Pancreas (tissue), 10 donors: ENCODE data around the gene CEP20. TPM values are rescaled to one million over a fixed set of nuclear protein-coding genes. Genes with fewer than 3 reads are reported as not detected.

ENCODE experiments used
- ATAC-seq, 4 donors: fragments of 200-7000 bp; cut with Tn5 transposase; one replicate each; pipeline versions ENCODE4 v1.8.0 to v1.9.1; 2020; ENCODE audit warnings: mild to moderate bottlenecking in 4 of 4, moderate library complexity in 4 of 4
- DNase-seq, 6 donors: peaks; one replicate each; pipeline ENCODE4 v3.0.0-alpha.2; 2020
- FAIRE-seq: peaks from 2 replicates; lab custom pipeline; 2012; peaks lifted over from hg19 to GRCh38; lab: Jason Lieb, UNC
- H3K27ac ChIP-seq, 4 donors: fragments of 200-600 bp; sonication (generic); 1 replicate in 3 of 4; 2 replicates in 1 of 4; pipeline versions ENCODE4 v1.5.0 to v1.8.0; 2020
- H3K27me3 ChIP-seq, 4 donors: fragments of 200-600 bp; one replicate each; pipeline ENCODE4 v1.8.0; 2021
- H3K36me3 ChIP-seq, 3 donors: fragments of 200-600 bp; sonication (generic) in 1 of 3; one replicate each; pipeline versions ENCODE4 v1.5.0 to v1.8.0; 2020 to 2021
- H3K4me1 ChIP-seq, 3 donors: fragments of 200-600 bp; one replicate each; pipeline ENCODE4 v1.8.0; 2021
- H3K4me3 ChIP-seq, 4 donors: fragments of 200-600 bp; sonication (generic) in 2 of 4; one replicate each; pipeline versions ENCODE4 v1.5.0 to v1.8.0; 2020 to 2021
- H3K9me3 ChIP-seq, 4 donors: fragments of 200-600 bp; one replicate each; pipeline ENCODE4 v1.8.0; 2021
- CTCF ChIP-seq, 4 donors: fragments of 200-600 bp; sonication (generic) in 3 of 4; IDR thresholded peaks; one replicate each; pipeline versions ENCODE4 v1.5.0 to v1.8.0; 2021; ENCODE audit warnings: antibody characterized with exemption in 4 of 4
- WGBS, 2 donors: extraction: QIAGEN DNeasy Blood & Tissue Kit; methylation state at CpG; one replicate each; pipeline ENCODE4 v1.1.7; 2013; 5-methylcytosine and 5-hydroxymethylcytosine counted together
- intact Hi-C, 3 donors: fragments of 100-400 bp; cut with DNase I; formaldehyde crosslinking; loops; one replicate each; pipeline versions ENCODE4 v1.11.1 to v1.14.2; 2022
- polyA plus RNA-seq, 2 donors: library from polyadenylated mRNA; stranded (reverse); fragments of 200-250 nt; gene quantifications; one replicate each; pipeline ENCODE4 v1.2.3, GENCODE V29; 2013
- total RNA-seq, 6 donors: library from RNA; stranded (reverse); fragmentation: NEBNext Ultra II Directional in 4 of 6; extraction: Animal tissue kit (Norgen Biotek cat#: 25700) in 4 of 6; gene quantifications; one replicate each; pipeline versions ENCODE4 v1.2.1 to v1.2.4, GENCODE V29; 2021 to 2023
- donor health status: healthy with polysubstance abuse.
- donor health status: DM: no; HTN: no; CAD: no; lungs with moderate emphysema.
- donor health status: DM: no; HTN: no; CAD: no.
- donor health status: control.
- donor health status: control.
- donor health status: Bipolar disorder and iron deficiency.
- donor health status: DM: yes; HTN: yes; CAD: no.
- donor health status: DM: no; HTN: no; CAD: no.
- donor health status: DM: no; HTN: no; CAD: no.
- donor health status: DM: yes; HTN: yes; CAD: no.

The CEP20 gene
- total and polyA plus RNA-seq, 8 donors, result 8.6 to 21.3 (median 17.5) TPM

- ATAC-seq, result no peak
- H3K4me3 ChIP-seq, result no peak overlapping the region
- intact Hi-C loops, result loop anchor here in 1 of 3 donors (10.0 kb wide), 1 partner anchor 261 kb away; no protein-coding TSS in a partner anchor
- WGBS, 2 donors, result 93 to 98% methylated on average over 1 of the region's 1 CpG
- DNase-seq, result no peak
- H3K27ac ChIP-seq, result no peak overlapping the region
- peaks cover 0 to 27% (median 8%) of the 10 kb centered on the region in 3 donors for H3K36me3 ChIP-seq
- no peak for FAIRE-seq
- TF ChIP-seq CTCF (IDR thresholded peaks at IDR 0.05), result no peak
- H3K27me3 ChIP-seq, result no peaks in the 10 kb centered on the region
- H3K4me1 ChIP-seq, result no peaks in the 10 kb centered on the region
- H3K9me3 ChIP-seq, result no peaks in the 10 kb centered on the region
These were observed 14.7 kb downstream of the CEP20 start for GRCh38 chr16:15873737-15874136.

- H3K36me3 ChIP-seq, result peaks cover 0 to 28% (median 8%) of the 10 kb centered on the region in 3 donors
- 92 to 96% methylated on average over 2 of the region's 2 CpGs for WGBS, 2 donors
- ATAC-seq, result no peak
- FAIRE-seq, result no peak
- no peaks in the 10 kb centered on the region for H3K4me1 ChIP-seq
- TF ChIP-seq CTCF (IDR thresholded peaks at IDR 0.05), result no peak
- no peak overlapping the region for H3K4me3 ChIP-seq
- intact Hi-C loops, result loop anchor here in 1 of 3 donors (10.0 kb wide), 1 partner anchor 262 kb away; no protein-coding TSS in a partner anchor
- H3K9me3 ChIP-seq, result no peaks in the 10 kb centered on the region
- H3K27ac ChIP-seq, result no peak overlapping the region
- no peak for DNase-seq
- H3K27me3 ChIP-seq, result no peaks in the 10 kb centered on the region
These were observed 15.1 kb downstream of the CEP20 start for GRCh38 chr16:15873301-15873700.

- Histone ChIP-seq H3K27ac (no peak overlapping the region), H3K36me3 (peaks cover 0 to 48% (median 8%) of the 10 kb centered on the region in 3 donors), H3K27me3 (no peaks in the 10 kb centered on the region), H3K4me1 (no peaks in the 10 kb centered on the region), H3K9me3 (no peaks in the 10 kb centered on the region), H3K4me3 (no peak overlapping the region)
- DNase-seq, result no peak
- ATAC-seq, result no peak
- 85 to 91% methylated on average over 5 of the region's 5 CpGs for WGBS, 2 donors
- intact Hi-C loops, result loop anchor here in 1 of 3 donors (10.0 kb wide), 1 partner anchor 265 kb away; no protein-coding TSS in a partner anchor
- FAIRE-seq, result no peak
- no peak for TF ChIP-seq CTCF (IDR thresholded peaks at IDR 0.05)
These were observed 18.4 kb downstream of the CEP20 start for GRCh38 chr16:15870011-15870410.

- intact Hi-C loops, result no loop called here
- Histone ChIP-seq H3K27me3 (no peaks in the 10 kb centered on the region), H3K27ac (no peak overlapping the region), H3K4me1 (no peaks in the 10 kb centered on the region), H3K4me3 (no peak overlapping the region), H3K9me3 (no peaks in the 10 kb centered on the region), H3K36me3 (peaks cover 0 to 40% (median 3%) of the 10 kb centered on the region in 3 donors)
- WGBS, 2 donors, result 71 to 72% methylated on average over 5 of the region's 5 CpGs
- ATAC-seq, result no peak
- DNase-seq, result no peak
- no peak for TF ChIP-seq CTCF (IDR thresholded peaks at IDR 0.05)
- no peak for FAIRE-seq
These were observed 22.0 kb downstream of the CEP20 start for GRCh38 chr16:15866451-15866850.

DNA sequence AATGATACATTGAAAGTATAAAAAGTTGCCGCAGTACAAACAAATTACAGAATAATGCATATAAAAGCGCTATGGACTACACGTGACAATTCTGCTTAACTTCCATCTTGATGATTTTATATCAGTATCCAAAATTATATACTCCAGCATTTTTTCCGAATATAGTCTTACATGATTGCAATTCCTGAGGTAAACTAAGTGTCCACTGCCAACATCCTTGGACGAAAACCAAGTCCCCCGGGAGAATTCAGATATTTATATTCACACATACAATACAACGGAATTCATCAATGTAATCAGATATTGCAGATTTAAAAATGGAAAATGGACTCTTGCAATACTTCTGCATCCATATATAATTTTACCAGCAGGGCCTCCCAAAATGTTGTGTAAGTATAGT, 22.7 kb downstream of the CEP20 start:
- no peak for DNase-seq
- intact Hi-C loops, result no loop called here
- no peak for FAIRE-seq
- Histone ChIP-seq H3K4me3 (no peak overlapping the region), H3K9me3 (no peaks in the 10 kb centered on the region), H3K27ac (no peak overlapping the region), H3K27me3 (no peaks in the 10 kb centered on the region), H3K36me3 (peaks cover 0 to 34% (median 3%) of the 10 kb centered on the region in 3 donors), H3K4me1 (no peaks in the 10 kb centered on the region)
- TF ChIP-seq CTCF (IDR thresholded peaks at IDR 0.05), result no peak
- no peak for ATAC-seq
- 75 to 80% methylated on average over 7 of the region's 7 CpGs for WGBS, 2 donors
